IMR-90 (cell line): ENCODE measurements around the gene KLHL6. TPM values are rescaled to one million over a fixed set of nuclear protein-coding genes. Genes with fewer than 3 reads are reported as not detected.

Source experiments
- ATAC-seq: fragments of 200-7000 bp; cut with Tn5 transposase; 2 replicates; pipeline ENCODE4 v1.9.1; 2020; ENCODE audit warnings: low read depth, mild to moderate bottlenecking, moderate library complexity
- BruUV-seq: library from RNA; stranded (reverse); fragments of 400-500 nt; replicated peaks from 2 replicates; lab custom pipeline; 2021; lab: Mats Ljungman, UMichigan
- CTCF ChIA-PET: fragments of 300-600 bp; formaldehyde crosslinking; extraction: SDS; loops from one replicate; lab custom pipeline; 2021; ENCODE audit warnings: antibody characterized with exemption; lab: Yijun Ruan, JAX
- POLR2A ChIA-PET: fragments of 300-600 bp; sonication (Branson Sonifier 250); formaldehyde crosslinking; loops from one replicate; lab custom pipeline; 2022; ENCODE audit warnings: antibody characterized with exemption; ENCODE audit not compliant: unreplicated experiment; lab: Charles Lee
- DNase-seq: peaks from one replicate; pipeline ENCODE4 v3.0.0; 2013
- H2AFZ ChIP-seq: replicated peaks from 2 replicates; pipeline ENCODE3; 2013; ENCODE audit warnings: low read length, mild to moderate bottlenecking; ENCODE audit not compliant: poor library complexity
- H2AK5ac ChIP-seq: 2 replicates; pipeline ENCODE4 v1.6.1; 2013; ENCODE audit warnings: low read depth, low read length, inconsistent platforms
- H2AK9ac ChIP-seq: replicated peaks from 2 replicates; pipeline ENCODE3; 2013; ENCODE audit warnings: mild to moderate bottlenecking, low read depth, low read length, moderate library complexity; ENCODE audit not compliant: poor library complexity
- H2BK120ac ChIP-seq: 2 replicates; pipeline ENCODE4 v1.6.1; 2013; ENCODE audit warnings: low read depth, low read length, inconsistent platforms
- H2BK15ac ChIP-seq: 3 replicates; pipeline ENCODE4 v1.6.1; 2013; ENCODE audit warnings: low read depth, low read length, inconsistent platforms
- H2BK20ac ChIP-seq: 2 replicates; pipeline ENCODE4 v1.6.1; 2013; ENCODE audit warnings: low read depth, mild to moderate bottlenecking, inconsistent platforms, low read length, moderate library complexity
- H2BK5ac ChIP-seq: 2 replicates; pipeline ENCODE4 v1.6.1; 2013; ENCODE audit warnings: mild to moderate bottlenecking, low read depth, low read length, inconsistent platforms; ENCODE audit not compliant: poor library complexity, severe bottlenecking
- H3K14ac ChIP-seq: replicated peaks from 2 replicates; pipeline ENCODE4 v1.6.1; 2013; ENCODE audit warnings: low read depth, low read length, inconsistent platforms
- H3K18ac ChIP-seq: 2 replicates; pipeline ENCODE4 v1.6.1; 2013; ENCODE audit warnings: low read depth, low read length, control low read depth
- H3K23ac ChIP-seq: 2 replicates; pipeline ENCODE4 v1.6.1; 2013; ENCODE audit warnings: low read depth, low read length, inconsistent platforms
- H3K27ac ChIP-seq: 2 replicates; pipeline ENCODE4 v1.5.1; 2013; ENCODE audit warnings: mild to moderate bottlenecking, control low read depth, low read length; ENCODE audit not compliant: insufficient read depth
- H3K27me3 ChIP-seq: 2 replicates; pipeline ENCODE4 v1.6.1; 2013; ENCODE audit warnings: low read length; ENCODE audit not compliant: control insufficient read depth, insufficient read depth
- H3K36me3 ChIP-seq: 2 replicates; pipeline ENCODE4 v1.6.1; 2013; ENCODE audit warnings: low read length, mixed read lengths; ENCODE audit not compliant: control insufficient read depth, insufficient read depth
- H3K4ac ChIP-seq: 2 replicates; pipeline ENCODE4 v1.6.1; 2013; ENCODE audit warnings: low read depth, low read length, inconsistent platforms
- H3K4me1 ChIP-seq: 2 replicates; pipeline ENCODE4 v1.6.1; 2013; ENCODE audit warnings: low read length, mixed read lengths; ENCODE audit not compliant: control insufficient read depth, insufficient read depth
- H3K4me2 ChIP-seq: 2 replicates; pipeline ENCODE4 v1.6.1; 2013; ENCODE audit warnings: low read depth, mild to moderate bottlenecking, control low read depth, low read length, moderate library complexity
- H3K4me3 ChIP-seq: 2 replicates; pipeline ENCODE4 v1.5.1; 2013; ENCODE audit warnings: low read depth, mild to moderate bottlenecking, control low read depth, low read length, moderate library complexity; ENCODE audit not compliant: insufficient read depth
- H3K56ac ChIP-seq: 2 replicates; pipeline ENCODE4 v1.6.1; 2013; ENCODE audit warnings: low read length, inconsistent platforms; ENCODE audit not compliant: insufficient read depth; ENCODE audit errors: extremely low read depth
- H3K79me1 ChIP-seq, 2 experiments: 2 replicates each; pipeline ENCODE4 v1.6.1; 2013; ENCODE audit warnings: low read length in 2 of 2, inconsistent platforms in 1 of 2, low read depth in 1 of 2
- H3K9ac ChIP-seq: 2 replicates; pipeline ENCODE4 v1.6.1; 2013; ENCODE audit warnings: low read depth, low read length, control low read depth
- H3K9me1 ChIP-seq: 2 replicates; pipeline ENCODE4 v1.6.1; 2013; ENCODE audit warnings: low read length, inconsistent platforms; ENCODE audit not compliant: insufficient read depth
- H3K9me3 ChIP-seq: 2 replicates; pipeline ENCODE4 v1.6.1; 2013; ENCODE audit warnings: low read length; ENCODE audit not compliant: control insufficient read depth, insufficient read depth
- H4K20me1 ChIP-seq: 2 replicates; pipeline ENCODE4 v1.6.1; 2013; ENCODE audit warnings: low read length, inconsistent platforms; ENCODE audit not compliant: insufficient read depth
- H4K5ac ChIP-seq: 2 replicates; pipeline ENCODE4 v1.6.1; 2013; ENCODE audit warnings: mild to moderate bottlenecking, low read depth, low read length, control low read depth
- H4K8ac ChIP-seq, 2 experiments: 2 replicates each; pipeline ENCODE4 v1.6.1; 2013; ENCODE audit warnings: low read depth in 2 of 2, low read length in 2 of 2, control low read depth in 1 of 2, inconsistent platforms in 1 of 2
- H4K91ac ChIP-seq: 2 replicates; pipeline ENCODE4 v1.6.1; 2013; ENCODE audit warnings: low read depth, low read length, inconsistent platforms; ENCODE audit not compliant: insufficient read depth
- MXI1 ChIP-seq: IDR thresholded peaks from 2 replicates; pipeline ENCODE4 v1.6.1; 2012; ENCODE audit warnings: low read depth, mild to moderate bottlenecking, low read length, moderate library complexity, borderline replicate concordance
- whole genome bisulfite sequencing, 2 experiments: methylation state at CpG; one replicate each; pipeline versions ENCODE4 v1.1.5 to v1.1.7; 2013; ENCODE audit warnings: missing lambda C conversion rate in 2 of 2; ENCODE audit not compliant: insufficient read length in 1 of 2; ENCODE audit errors: extremely low coverage in 2 of 2; 5-methylcytosine and 5-hydroxymethylcytosine counted together
- dilution Hi-C: fragments of 300-500 bp; cut with HindIII; formaldehyde crosslinking; loops from one replicate; pipeline ENCODE4 v1.14.3; 2018; ENCODE audit warnings: low sequenced_read_pairs; ENCODE audit not compliant: unreplicated experiment
- in situ Hi-C: fragments of 300-500 bp; cut with MboI; formaldehyde crosslinking; loops from 3 replicates; pipeline ENCODE4 v1.14.3; 2019; ENCODE audit warnings: low sequenced_read_pairs, inconsistent platforms, mixed read lengths
- intact Hi-C: fragments of 100-400 bp; cut with micrococcal nuclease; formaldehyde crosslinking; loops from 2 replicates; pipeline ENCODE4 v1.10.0; 2022
- polyA plus RNA-seq, 3 experiments: library from polyadenylated mRNA; depleted of rRNA; stranded (reverse); fragments of >200 nt; gene quantifications; 2 replicates each; pipeline ENCODE4 v1.2.3, GENCODE V29; 2012; ENCODE audit warnings: low replicate concordance in 1 of 3
- total RNA-seq: library from RNA; depleted of rRNA; stranded (reverse); fragments of >200 nt; gene quantifications from 2 replicates; pipeline ENCODE4 v1.2.3, GENCODE V29; 2012
- TF ChIP-seq, protein P1 (sequence below): fragments of 150-350 bp; IDR thresholded peaks from 2 replicates; pipeline ENCODE4 v1.6.1; 2017; ENCODE audit warnings: mild to moderate bottlenecking, antibody characterized with exemption, low read length, low read depth

The KLHL6 gene
- total and polyA plus RNA-seq, 2 of the 4 experiments (the other 2 are of a cell fraction) = not detected

GRCh38 chr3:183541738-183542137 is 13.8 kb downstream of the KLHL6 start:
- Histone ChIP-seq H3K4me3 (no peak overlapping the region), H2AK5ac (no peak overlapping the region), H3K27ac (no peak overlapping the region), H3K27me3 (peaks cover 19% of the 10 kb centered on the region), H3K14ac (no peak overlapping the region), H4K8ac (no peak overlapping the region), H3K23ac (no peak overlapping the region), H3K18ac (no peak overlapping the region), H4K5ac (no peak overlapping the region), H3K9me3 (no peaks in the 10 kb centered on the region), H2AK9ac (no peak overlapping the region), H4K20me1 (no peaks in the 10 kb centered on the region), H3K9ac (no peak overlapping the region), H2BK20ac (no peak overlapping the region), H2BK5ac (no peak overlapping the region), H2BK120ac (no peak overlapping the region), H4K91ac (no peak overlapping the region), H2AFZ (no peak overlapping the region), H3K4me2 (no peak overlapping the region), H3K9me1 (no peaks in the 10 kb centered on the region), H3K56ac (no peak overlapping the region), H3K4me1 (peaks cover 4% of the 10 kb centered on the region; the same call in 1 of the 2 replicates), H3K36me3 (no peaks in the 10 kb centered on the region), H3K79me1 (no peaks in the 10 kb centered on the region), H2BK15ac (no peak overlapping the region), H3K4ac (no peak overlapping the region)
- no peak for TF ChIP-seq MXI1
- TF ChIP-seq, protein P1, sequence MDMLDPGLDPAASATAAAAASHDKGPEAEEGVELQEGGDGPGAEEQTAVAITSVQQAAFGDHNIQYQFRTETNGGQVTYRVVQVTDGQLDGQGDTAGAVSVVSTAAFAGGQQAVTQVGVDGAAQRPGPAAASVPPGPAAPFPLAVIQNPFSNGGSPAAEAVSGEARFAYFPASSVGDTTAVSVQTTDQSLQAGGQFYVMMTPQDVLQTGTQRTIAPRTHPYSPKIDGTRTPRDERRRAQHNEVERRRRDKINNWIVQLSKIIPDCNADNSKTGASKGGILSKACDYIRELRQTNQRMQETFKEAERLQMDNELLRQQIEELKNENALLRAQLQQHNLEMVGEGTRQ = no peak
- CTCF ChIA-PET = interaction anchor here (0.7 kb wide), 1 partner anchor 190 kb away, joined by 4 read pairs; no protein-coding TSS in a partner anchor
- WGBS, 2 experiments = no CpG with 5 or more reads among the region's 3 CpGs
- BruUV-seq = no TSS peak
- dilution Hi-C loops = no loop called here
- in situ Hi-C loops = no loop called here
- ATAC-seq = no peak
- intact Hi-C loops = no loop called here
- DNase-seq = no peak
- POLR2A ChIA-PET = no interaction called here
